UCSD-AML1 (cell line): ENCODE results near the gene SAMHD1.
"Not testable (repeated sequence)": the region's sequence is repeated elsewhere in the genome, so short reads cannot be mapped to it uniquely, and the experiment has no call there.

Experiments
- DNase-seq: peaks from one replicate; lab custom pipeline; 2025; ENCODE audit not compliant: unreplicated experiment; lab: John Stamatoyannopoulos, UW

The SAMHD1 gene

GRCh38 chr20:36875702-36876472 lies 75.6 kb downstream of the SAMHD1 start, which contains the start of gene TLDC2:
TLDC2 (plus strand) TSS chr20:36876138; CDS start chr20:36876175, 37 bp downstream.
- DNase-seq, result no peak

GRCh38 chr20:36875093-36875492 lies 76.4 kb downstream of the SAMHD1 start:
- not testable (repeated sequence) for DNase-seq

- DNase-seq, result no peak
Measured at GRCh38 chr20:36873498-36874189, 77.9 kb downstream of the SAMHD1 start.

GRCh38 chr20:36872852-36873251 lies 78.7 kb downstream of the SAMHD1 start:
- DNase-seq, result no peak

- DNase-seq, result peak; percentile 27
Measured at GRCh38 chr20:36871640-36872570, 79.6 kb downstream of the SAMHD1 start.

- no peak for DNase-seq
Measured at GRCh38 chr20:36866681-36867495, 84.6 kb downstream of the SAMHD1 start.

DNA sequence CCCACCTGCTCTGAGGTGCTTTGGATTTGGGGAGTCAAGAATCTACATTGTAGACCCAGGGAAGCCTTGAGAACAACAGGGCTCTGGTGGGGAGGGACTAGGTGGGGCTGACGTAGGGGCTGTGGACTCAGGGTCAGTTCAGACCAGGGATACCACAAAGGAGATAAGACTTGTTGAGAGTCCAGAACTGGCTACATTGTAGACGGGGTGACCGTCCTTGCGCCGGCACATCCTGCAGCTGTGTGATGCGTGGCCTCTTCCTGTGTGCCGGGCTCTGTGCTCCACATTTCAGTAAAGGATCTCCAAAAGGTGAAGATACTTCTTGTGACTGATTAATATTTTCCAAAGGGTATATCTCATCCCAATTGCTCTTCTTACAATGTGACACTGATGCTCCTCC lies 85.3 kb downstream of the SAMHD1 start:
- DNase-seq, result no peak

DNA sequence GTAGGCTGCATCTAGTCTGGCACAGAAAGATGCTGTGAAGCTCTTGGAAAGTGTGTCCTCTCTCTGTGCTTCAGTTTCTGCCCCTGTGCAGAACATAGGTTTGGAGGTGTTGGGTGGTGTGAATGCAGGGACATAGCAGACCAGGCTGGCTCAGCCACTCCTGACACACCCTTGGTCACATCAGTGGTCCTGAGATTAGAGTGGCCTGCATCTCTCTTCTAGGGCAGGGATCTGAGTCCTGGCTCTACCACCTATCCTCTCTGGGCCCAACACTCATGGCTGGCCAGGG lies 85.7 kb downstream of the SAMHD1 start:
- no peak for DNase-seq

DNA sequence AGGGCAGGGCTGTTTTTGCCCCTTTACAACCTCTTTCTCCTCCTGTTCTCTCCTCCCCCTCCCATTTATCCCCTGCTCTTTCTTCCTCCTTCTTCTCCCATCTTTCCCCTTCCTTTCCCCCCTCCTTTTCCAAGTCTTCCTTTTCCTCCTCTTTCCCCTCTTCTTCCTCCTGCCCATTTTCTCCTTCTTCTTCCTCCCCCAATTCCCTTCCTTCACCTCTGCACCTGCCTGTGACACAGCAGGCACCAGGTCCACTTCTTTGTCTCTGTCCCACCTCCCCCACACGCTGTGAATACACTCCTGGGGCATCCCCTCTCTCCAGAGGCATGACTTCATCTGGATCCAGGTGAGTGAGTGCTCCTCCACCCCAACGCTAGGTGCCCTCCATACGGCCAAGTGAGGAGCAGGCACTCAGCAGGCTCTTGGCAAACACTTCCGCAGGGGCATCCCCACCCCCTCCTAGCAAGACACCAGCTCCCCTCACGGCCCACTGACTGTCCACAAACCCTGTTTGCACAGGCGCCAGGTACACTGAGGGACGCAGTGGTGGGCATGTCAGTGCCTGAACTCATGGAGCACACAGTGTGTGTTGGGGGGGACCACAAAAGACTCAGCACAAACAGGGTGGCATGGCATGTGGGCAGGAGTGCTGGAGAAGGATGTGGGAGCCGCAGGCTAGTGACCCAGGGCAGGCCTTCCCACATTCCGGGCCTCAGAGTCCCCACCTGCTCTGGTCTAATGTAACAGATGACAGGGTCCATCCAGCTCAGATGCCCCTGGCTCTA lies 86.2 kb downstream of the SAMHD1 start:
- DNase-seq, result no peak

- no peak for DNase-seq
Measured at GRCh38 chr20:36862857-36863668, 88.4 kb downstream of the SAMHD1 start.

DNA sequence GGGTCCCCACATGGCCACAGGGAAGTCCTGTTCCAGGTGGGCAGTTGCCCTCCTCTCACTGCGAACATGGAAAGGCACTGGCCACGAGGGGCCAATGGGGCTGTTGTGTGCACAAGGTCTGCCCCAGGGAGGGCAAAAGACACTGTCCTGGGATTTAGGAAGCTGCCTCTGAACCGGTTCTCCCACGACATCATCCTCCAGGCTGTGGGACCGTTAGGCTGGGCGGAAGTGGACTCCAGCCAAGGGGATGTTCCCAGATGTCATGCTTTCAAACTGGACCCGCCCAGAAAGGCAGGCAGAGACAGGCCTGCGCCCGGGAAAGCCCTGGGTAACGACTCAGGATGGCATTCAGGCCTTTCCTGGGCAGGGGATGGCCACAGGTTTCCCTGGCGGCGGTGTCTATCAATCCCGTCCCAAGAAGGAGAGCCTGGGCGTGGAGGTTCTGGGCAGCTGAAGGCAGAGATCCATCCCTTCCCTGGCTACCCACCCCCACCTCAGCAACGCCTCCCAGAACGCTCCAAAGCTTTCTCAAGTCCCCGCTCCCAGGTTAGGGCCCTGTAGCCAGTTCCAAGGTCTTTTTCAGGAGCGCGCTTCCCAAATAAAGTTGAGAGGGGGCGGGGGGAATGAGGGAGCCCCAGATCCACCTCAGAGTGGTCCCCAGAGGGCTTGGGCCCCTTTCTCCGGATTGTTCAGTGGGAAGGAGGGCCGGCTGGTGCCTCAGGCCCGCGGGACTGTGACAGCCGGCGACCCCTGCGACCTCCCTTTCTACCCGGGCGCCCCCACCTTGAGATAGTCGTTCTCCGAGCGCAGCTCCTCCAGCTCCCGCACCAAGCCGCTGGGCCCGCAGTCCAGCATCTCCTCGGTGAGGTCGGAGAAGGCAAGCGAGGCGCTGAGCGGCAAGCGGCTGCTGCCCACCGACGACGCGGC lies 89.4 kb downstream of the SAMHD1 start:
- DNase-seq, result no peak

DNA sequence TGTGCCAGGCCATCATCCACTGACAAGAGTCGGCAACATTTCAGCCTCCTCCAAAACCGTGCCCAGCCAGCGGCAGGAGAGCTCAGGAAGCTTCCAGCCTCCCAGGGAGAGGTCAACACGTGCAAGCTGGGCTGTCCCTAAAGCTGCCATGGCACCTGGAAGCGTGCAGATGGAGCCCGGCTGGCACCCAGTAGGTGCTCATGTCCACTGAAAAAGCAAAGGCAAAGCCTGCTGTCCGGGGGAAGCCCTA lies 90.0 kb downstream of the SAMHD1 start:
- DNase-seq, result no peak

DNA sequence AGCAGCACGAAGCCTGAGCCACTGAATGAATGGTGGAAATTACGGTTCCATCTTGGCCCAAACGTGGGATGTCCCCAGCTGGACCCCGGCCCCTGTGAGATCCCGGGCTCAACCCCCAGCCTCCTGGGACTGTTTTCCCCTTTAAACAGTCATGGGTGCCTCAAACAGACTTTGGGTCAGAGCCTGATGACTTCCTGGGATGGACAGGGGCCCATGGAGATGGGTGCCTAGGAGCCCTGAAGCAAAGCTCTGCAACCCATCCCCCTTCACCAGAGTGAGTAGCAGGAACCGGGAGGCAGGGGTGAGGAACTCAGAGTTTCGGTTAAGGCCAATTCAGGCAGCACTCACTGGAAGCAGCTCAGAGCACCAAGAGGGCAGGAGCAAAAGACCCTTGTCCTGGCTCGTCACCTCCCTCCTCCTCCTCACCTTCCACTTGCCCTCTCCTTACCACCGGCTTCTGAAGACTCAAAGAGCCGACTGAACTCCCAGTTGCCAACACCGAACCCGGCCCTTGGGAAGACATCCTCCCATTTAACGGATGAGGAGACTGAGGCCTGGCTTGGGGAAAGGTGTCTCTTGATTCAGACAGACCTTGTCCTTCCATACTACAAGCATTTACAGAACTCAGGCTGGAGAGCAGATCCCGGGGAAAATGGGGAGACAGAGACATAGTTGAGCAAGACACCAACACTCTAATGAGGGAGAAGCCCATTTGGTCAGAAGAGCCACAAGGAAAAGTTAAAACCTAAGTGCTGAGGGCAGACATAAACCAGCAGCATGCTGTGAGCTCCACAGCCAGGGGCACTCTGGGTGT lies 90.5 kb downstream of the SAMHD1 start:
- no peak for DNase-seq

GRCh38 chr20:36860339-36860738 lies 91.2 kb downstream of the SAMHD1 start:
- DNase-seq, result no peak

DNA sequence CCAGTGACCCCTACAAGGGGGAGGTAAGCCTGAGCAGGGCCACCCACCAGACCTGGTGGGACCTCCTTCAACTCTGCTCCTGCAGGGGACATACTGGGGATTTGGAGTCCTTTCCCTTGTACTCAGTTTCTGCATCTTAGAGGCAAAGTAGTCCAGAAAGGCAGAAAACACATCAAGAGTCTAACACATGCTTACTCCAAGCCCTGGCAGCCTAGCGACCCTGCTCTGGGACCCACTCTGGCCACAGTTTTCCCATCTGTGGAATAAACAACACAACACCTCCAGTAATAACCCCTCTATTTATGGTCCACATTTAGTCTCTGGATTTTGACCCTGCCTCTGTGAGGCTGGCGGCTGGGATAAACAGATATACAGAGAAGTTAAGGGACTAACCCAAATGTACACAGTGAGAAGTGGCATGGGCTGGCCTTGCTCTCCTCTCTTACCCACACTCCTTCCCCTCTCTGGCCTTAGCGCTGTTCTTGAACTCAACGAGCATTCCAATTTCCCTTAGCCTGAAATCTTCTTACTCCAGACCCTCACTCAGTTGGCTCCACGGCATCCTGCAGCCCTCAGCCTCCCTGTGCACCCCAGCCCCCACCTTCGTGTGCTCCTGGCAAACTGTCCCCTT lies 91.7 kb downstream of the SAMHD1 start:
- DNase-seq, result no peak

- DNase-seq, result no peak
Measured at GRCh38 chr20:36859282-36859555, 92.3 kb downstream of the SAMHD1 start.
